ENCODE results near the gene SERPINB6.
"Not testable (repeated sequence)": the region's sequence is repeated elsewhere in the genome, so short reads cannot be mapped to it uniquely, and the experiment has no call there.

Gene SERPINB6

DNA sequence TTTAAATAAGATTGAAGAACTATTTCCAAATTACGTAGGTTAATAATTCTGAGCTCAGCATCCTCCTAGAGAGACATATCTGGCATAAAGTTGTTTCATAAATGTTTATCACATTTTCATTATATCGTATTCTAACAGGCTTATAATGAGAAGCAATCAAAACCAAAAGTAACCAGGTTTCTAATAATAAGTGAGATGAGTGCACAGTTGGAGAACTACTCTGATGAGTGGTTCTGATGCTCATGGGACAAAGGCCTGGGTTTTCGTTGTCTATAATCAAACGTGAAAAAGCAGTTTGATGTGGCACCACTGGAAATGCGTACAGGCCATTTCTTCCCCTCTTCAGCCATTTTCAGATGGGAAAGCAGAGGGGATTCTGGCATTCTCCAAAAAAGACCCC lies 4.7 kb upstream of the SERPINB6 start:
- DNase-seq: no peak

DNA sequence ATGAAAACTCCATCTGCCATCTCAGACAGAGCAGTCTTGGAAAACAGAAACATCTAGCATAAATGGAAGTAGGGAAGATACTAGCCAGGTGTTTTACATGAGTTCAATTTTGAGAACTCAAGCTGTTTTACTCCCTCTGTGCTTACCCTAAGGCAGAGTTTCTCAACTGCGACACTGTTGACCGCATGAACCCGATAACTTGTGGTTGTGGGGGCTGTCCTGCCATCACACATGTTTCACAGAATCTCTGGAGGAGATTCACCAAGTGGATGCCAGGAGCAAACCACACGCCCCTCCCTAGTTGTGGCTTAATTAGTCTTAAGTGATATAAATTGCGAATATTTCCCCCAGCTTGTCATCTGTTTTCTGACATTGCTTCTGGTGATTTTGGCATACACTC lies 2.3 kb upstream of the SERPINB6 start:
- DNase-seq: no peak

DNA sequence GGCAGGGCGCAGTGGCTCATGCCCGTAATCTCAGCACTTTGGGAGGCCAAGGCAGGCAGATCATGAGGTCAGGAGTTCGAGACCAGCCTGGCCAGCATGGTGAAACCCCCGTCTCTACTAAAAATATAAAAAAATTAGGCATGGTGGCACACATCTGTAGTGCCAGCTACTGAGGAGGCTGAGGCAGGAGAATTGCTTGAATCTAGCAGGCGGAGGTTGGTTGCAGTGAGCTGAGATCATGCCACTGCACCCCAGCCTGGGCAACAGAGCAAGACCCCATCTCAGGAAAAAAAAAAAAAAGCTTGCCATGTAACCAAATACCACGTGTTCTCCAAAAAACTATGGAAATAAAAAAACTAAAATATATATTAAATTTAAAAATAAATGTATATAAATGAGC lies 1.8 kb upstream of the SERPINB6 start:
- DNase-seq: not testable (repeated sequence)

DNA sequence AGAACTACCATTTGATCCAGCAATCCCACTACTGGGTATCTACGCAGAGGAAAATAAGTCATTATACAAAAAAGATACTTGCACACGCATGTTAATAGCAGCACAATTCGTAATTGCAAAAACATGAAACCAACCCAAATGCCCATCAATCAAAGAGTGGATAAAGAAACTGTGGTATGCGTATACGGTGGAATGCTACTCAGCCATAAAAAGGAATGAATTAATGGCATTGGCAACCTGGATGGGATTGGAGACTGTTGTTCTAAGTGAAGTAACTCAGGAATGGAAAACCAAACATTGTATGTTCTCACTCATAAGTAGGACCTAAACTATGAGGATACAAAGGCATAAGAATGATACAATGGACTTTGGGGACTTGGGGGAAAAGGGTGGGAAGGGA lies 1.3 kb upstream of the SERPINB6 start:
- not testable (repeated sequence) for DNase-seq

DNA sequence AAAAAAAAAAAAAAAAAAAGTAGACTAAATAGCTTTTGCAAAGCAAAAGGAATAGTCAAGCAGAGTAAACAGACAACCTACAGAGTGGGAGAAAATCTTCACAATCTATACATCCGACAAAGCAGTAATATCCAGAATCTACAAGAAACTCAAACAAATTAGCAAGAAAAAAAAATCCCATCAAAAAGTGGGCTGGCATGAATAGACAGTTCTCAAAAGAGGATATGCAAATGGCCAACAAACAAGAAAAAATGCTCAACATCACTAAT lies 786 bp upstream of the SERPINB6 start:
- not testable (repeated sequence) for DNase-seq

DNA sequence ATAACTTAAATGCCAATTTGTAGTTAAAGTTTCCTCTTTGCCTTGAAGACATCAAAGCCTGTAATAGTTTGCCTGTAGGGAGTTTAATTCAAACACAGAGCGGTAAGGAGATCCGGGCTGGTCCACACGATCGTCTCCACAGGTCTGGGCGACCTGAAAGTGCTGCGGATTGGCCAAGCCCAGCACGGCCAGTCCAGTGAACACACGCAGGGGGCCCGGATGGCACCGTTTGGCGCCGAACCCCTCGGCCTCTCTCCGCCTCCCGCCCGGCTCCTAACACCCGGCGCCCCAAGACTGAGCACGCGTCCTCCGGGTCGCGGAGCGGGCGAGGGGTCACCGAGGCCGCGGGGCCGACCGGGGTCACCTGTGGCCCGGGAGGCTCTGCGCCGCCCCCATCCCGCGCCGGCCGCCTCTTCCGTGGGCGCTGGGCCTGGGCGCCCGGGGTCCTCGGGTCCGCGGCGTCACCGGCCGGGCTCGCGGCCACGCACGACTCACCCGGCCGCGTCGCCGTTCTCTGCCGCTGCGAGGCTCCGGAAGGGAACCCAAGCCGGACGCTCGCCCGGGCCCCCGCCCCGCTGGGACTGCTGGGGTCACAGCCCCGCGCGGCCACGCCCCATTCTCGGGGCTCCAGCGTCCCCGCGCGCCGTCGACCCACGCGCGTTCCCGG lies 481 bp downstream of the SERPINB6 start:
- peak; percentile 85 for DNase-seq

DNA sequence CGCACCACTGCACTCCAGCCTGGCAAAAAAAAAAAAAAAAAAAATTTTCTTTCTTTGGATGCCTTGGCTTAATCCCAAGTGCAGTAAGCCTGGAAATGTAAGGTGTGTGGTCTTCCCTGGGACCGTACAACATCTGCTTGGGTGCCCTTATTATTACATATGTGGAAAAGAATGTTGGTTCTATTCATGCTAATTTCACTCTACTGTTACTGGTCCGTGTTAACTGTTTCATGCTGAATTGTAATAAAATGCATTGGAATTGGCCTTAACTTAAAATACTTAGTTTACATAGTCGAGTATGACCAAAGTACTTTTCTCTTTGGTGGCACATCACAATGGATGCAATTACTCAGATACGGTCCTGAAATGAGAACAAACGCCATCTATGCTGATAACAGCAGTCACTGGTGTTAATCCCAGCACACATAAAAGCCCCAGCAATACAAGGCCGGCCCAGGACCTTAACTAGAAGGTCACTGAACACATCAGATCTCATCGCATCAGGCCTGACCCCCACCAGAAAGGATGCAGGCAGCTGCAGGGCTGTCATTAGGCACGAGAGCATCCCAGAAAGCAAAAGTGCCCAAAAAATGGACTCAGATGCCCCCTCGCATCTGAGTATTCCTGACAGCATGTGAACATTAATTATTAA lies 1.2 kb downstream of the SERPINB6 start:
- DNase-seq: peak; percentile 92

DNA sequence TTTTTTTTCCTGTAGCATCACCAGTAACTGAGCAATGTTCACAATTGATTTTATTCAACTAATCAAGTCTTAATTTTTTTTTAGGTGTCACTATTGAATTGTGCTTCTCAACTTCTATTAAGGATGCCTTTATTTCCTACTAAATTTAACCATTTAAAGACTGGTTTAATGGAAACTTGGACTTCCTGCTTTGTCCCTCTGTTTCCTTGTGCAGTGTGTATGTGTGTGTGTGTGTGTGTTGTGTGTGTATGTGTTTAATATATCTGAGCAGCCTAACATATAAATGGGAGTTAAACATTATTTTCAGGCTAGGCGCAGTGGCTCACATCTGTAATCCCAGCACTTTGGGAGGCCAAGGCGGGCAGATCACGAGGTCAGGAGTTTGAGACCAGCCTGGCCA lies 1.8 kb downstream of the SERPINB6 start:
- no peak for DNase-seq

DNA sequence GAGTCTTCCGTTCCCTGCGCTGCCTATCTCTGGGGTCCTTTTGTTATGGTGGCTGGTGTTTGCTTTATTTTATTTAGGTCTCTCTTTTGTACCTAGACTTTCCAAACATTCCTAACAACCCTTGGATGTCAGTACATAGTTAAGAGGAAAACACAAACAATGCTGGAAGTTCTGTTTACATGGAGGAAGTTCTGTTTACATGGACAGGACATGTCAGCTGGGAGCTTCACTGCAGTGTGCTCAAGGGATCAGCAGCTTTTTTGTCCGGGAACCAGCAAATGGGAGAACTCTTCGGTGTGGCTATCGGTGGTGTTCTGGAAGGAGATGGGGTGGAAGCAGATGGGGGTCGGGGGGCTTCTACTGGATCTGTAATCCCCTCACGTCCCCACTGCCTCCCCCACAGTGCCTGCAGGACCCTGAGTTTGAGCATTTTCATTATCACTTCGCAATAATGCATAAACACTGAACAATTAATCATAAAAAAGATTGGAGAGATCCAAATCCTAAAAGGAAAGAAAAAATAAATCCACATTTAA lies 2.7 kb downstream of the SERPINB6 start:
- no peak for DNase-seq

DNA sequence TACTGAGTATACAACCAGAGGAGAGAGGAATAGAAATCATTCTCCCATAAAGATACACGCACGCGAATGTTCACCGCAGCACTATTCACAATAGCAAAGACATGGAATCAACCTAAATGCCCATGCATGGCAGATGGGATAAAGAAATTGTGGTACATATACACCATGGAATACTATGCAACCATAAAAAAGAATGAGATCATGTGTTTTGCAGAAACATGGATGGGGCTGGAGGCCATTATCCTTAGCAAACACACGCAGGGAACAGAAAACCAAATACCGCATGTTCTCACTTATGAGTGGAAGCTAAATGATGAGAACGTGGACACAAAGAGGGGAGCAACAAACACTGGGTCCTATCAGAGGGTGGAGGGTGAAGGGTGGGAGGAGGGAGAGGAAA lies 3.4 kb downstream of the SERPINB6 start:
- DNase-seq: no peak

DNA sequence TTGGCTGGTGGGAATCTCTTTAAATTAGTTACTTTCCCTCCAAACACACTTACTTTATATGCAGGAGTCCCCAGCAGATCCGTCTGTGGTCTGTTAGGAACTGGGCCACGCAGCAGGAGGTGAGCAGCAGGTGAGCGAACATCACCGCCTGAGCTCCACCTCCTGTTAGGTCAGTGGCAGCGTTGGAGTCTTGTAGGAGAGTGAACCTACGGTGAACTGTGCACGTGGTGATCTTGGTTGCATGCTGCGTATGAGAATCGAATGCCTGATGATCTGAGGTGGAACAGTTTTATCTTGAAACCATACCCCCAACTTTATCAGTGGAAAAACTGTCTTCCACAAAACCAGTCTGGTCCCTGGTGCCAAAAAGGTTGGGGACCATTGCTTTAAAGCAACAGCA lies 5.0 kb downstream of the SERPINB6 start:
- no peak for DNase-seq

DNA sequence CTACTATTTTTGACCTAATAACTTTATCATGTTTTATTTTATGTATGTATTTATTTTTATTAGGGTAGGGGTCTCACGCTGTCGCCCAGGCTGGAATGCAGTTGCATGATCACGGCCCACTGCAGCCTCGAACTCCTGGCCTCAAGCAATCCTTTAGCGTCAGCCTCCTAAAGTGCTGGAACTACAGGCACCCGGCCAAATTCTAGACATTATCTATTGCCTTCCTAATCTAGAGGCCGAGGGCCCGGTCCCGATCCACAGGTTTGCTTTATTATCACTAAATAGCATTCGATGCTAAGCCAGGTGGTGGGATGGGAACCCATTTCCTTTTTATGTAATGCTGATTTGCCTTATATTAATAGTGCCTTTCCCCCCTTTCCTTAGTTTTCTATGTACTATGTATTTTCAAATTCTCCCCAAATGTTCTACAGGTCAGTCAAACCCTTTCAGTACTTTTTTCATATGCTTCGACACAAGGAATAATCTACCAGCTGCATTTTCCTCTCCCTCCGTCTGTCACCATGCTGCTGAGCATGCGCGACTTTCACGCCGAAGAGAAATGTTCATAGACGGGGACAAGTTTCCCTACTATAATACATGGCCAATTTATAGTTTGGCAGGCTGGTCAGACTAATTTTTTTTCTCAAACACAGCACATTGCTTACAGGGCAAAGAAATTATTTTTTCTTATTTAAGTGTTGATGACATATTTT lies 6.4 kb downstream of the SERPINB6 start:
- no peak for DNase-seq

DNA sequence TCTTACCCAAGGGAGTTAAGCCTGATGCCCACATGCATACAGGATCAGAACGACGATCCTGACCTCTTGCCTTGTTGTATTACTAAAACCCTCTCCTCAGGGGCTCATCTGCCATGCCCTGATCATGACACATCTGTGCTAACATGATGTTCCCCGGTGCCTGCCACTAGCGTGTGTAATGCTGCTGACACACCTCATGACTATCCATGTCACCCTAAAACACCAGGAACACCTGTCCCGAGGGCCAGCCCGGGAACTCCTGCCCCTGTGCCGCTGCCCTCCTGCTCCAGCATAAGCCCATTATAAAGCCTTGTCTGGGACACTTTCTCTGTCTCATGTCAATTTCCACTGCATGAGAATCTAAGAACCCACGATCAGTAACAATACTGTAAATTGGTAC lies 7.6 kb downstream of the SERPINB6 start:
- DNase-seq: no peak

DNA sequence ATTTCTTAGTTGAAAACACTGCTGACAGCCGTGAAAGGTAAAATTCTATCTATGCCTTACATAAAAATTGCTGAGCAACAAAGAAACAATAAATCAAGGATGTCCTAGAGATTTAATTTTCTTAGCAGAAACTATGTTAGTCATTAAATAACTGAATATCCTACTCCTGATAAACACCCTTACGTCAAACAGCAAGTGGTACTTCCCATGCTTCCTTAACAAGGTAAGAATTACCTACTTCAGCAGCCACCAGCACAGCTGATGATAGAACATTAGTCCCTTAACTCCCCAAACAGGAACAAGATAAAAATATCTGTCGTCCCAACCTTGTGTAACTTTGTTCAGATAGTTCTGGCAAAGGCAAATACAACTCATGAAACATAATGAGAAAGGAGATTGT lies 8.7 kb downstream of the SERPINB6 start:
- DNase-seq: no peak

DNA sequence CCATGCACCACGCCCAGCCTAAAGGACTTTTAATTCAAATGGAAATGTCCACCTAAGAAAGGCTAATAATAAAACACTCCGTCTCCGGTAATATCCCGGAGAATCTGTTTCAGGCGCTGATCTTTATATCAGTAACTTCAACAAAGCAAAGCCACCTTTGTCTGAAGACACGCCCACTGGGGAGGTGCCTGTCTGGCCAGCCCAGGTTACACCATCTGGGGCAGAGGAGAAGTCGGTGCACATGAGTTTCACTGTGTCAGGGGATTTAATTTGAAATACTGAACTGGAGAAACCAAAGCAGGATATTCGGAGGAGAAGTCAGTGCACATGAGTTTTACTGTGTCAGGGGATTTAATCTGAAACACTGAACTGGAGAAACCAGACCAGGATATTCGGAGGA lies 9.4 kb downstream of the SERPINB6 start:
- DNase-seq: no peak

DNA sequence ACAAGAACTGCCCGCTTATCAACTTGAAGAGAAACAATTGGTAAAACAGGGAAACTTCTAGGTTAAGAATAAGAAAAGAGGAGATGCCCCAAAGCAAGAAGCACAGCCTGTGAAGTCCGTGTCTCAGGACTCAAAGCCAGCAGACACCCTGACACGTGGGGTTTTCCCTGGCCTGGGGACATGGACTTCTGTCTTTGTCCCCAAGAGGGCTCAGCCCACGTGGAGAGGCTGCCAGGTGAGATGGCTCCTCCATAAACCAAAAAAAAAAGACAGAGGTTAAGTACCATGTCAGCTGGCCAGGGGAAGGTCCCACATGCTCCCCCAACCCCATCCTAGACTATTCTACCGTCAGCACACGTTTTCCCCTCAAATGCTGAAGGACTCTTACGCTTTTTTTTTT lies 9.9 kb downstream of the SERPINB6 start:
- DNase-seq: no peak

DNA sequence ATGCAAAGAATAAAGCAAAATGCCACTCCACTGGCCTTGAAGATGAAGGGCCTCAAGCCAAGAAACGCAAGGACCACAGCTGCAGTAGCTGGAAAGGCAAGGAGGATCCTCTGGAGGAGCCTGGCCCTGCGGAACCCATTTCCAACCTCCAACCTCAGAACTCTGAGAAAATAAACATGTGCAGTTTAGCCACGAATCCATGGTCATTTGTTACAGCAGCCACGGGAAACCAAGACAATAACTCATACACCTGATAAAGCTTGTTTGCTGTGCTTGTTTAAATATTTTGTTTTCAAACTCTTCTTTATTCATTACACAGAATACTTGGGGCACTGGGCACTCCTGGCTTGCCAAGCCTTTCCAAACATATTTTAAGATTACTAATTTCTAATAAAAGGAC lies 10.4 kb downstream of the SERPINB6 start:
- DNase-seq: no peak

DNA sequence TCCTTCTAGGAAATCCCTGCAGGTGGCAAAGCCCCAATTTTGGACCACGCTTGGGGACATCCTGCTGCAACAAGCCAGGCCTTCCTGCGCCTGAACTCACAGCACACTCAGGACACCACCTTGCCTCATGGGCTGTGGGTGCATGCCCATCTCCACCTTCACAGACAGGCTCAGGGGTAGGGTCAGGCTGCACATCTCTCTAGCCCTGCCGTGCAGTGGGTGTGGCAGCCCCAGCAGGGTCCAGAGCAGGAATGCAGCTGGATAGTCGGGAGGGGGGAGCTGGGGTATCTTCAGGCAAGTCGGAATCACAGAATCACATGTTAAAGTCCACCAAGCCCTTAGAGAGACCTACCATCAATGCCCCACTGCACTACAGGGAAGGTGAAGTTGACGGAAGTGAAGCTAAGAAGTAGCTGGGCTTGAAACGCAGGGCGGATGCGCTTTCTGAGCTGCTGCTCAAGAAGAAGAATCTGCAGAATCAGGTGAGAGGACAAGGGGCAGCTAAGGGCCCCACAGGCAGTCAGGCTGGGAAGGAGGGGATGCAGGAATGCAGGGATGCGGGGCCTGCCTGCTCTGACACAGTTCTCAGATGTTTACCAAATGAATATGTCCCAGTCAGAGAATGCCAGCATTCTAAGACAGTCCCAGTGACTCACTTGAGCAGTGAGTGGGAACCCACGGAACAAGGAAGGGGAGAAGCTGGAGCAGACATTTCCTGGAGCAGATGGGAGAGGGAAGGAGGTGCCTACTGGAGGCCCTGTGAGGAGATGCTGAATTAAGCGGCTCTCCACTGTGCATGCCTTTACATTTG lies 11.3 kb downstream of the SERPINB6 start:
- no peak for DNase-seq

DNA sequence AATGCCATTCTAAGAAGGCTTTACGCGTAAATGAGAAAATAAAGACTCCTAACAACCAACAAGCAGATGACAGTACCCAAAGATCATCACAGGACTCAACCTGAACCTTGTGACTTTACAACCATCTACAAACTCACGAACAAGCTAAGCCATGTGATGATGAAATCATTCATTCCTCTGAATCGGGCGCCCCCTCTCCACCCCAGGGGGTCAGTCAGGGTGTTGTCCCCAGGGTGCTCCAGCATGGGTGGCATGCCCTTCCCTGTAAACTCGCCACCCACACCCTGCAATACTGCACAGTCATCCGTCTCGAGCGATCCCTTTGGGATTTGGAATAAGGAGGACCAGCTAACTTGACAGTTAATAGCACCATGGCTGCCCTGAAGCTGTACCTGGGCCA lies 12.6 kb downstream of the SERPINB6 start:
- DNase-seq: no peak

DNA sequence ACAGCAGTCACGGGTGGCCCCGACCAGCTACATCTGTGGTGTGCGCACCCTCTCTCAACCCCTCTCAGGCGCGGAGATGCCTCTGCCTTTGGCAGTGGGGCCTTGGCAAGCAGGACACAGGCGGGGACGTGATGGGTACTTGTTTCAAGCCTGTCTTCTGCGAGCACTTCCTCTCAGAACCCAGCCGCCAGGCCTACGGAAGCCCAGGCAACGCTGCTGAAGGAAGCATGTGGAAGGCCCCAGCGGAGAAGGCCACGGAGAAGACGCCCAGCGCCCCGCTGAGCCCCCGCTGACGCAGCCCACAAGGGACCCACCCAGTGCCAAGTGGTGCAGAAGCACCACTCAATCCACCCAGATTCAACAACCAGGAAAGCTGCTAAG lies 13.0 kb downstream of the SERPINB6 start:
- DNase-seq: no peak

DNA sequence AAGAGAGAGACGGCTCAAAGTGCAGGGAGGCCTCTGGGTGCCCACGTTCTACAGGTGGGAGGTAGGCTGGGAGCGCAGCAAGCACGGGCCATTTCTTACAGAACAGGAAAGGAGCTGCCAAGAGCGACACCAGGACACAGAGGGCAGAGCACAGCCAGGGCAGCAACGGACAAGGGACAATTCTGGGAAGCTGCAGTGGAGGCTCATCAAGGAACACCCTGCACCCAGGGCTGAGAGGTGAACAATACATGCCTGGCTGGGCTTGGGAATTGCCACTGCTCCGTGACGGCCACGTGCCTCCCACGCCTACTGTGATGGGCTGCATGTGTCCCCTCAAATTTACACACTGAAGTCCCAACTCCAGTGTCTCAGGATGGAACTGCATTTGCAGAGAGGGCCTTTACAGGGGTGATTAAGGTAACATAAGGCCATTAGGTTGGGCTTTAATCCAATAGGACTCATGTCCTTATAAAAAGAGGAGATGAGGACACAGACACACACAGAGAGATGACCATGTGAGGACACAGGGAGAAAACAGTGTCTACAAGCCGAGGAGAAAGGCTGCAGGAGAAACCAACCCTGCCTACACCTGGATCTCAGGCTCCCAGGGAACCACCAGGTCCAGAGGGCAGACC lies 13.6 kb downstream of the SERPINB6 start:
- DNase-seq: no peak

DNA sequence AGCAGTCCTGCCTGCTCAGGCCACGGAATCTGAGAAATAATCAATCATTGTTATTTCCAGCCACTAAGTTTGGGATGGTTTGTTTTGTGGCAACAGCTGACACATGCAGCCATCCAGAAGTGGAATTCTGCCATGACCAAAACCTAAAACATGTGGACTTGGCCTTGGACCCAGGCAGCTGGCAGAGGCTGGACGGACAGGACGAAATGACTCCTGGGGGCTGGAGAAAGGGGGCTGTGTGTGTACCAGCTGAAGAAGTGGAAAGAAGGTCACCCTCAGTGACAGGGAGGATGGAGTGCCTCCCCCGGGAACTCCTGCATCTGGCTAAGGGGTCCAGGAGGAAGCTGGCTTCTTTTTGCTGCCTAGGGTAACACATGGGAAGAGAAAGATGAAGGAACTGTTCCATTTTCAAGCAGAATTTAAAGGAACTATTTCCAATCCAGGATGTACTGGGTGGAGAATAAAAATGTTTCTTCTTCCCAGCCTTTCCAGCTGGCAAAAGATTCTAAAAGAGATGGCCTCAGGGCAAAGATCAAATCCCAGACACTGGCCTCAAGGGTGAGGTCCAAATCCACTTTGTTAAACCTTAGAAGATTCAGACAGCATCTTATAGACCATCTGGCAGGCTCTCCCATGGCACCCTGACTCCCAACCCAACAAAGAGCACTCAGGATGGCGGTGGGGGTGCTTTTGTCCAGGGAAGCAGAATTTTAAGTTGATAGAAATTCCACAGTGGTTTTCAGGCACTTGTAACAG lies 14.3 kb downstream of the SERPINB6 start:
- DNase-seq: no peak
